Loucy (cell line): Measurements from ENCODE around the gene HBM.
"Not testable (repeated sequence)": the region's sequence is repeated elsewhere in the genome, so short reads cannot be mapped to it uniquely, and the experiment has no call there.

Experiments used
- H2AFZ ChIP-seq: fragments of 200-600 bp; sonication (generic); 2 replicates; pipeline ENCODE4 v1.6.0; 2016; ENCODE audit warnings: antibody characterized with exemption, mild to moderate bottlenecking, low read length, moderate library complexity
- H3F3A ChIP-seq: fragments of 200-600 bp; 2 replicates; pipeline ENCODE4 v1.6.0; 2016; ENCODE audit warnings: antibody characterized with exemption, low read depth, mild to moderate bottlenecking
- H3K27me3 ChIP-seq: fragments of 200-600 bp; sonication (generic); 2 replicates; pipeline ENCODE4 v1.6.1; 2014; ENCODE audit warnings: low read length, mild to moderate bottlenecking; ENCODE audit not compliant: insufficient read depth, poor library complexity, severe bottlenecking
- H3K36me3 ChIP-seq: fragments of 200-600 bp; sonication (generic); 2 replicates; pipeline ENCODE4 v1.6.1; 2016; ENCODE audit warnings: low read length; ENCODE audit not compliant: insufficient read depth
- H3K4me1 ChIP-seq: fragments of 200-600 bp; sonication (generic); 2 replicates; pipeline ENCODE4 v1.5.1; 2014; ENCODE audit warnings: low read length, mild to moderate bottlenecking; ENCODE audit not compliant: insufficient read depth, poor library complexity, severe bottlenecking
- H3K4me2 ChIP-seq: fragments of 200-600 bp; sonication (generic); 2 replicates; pipeline ENCODE4 v1.6.0; 2014; ENCODE audit warnings: antibody characterized with exemption, low read length, low read depth, mild to moderate bottlenecking; ENCODE audit not compliant: poor library complexity, severe bottlenecking
- H3K4me3 ChIP-seq: fragments of 200-600 bp; sonication (generic); 2 replicates; pipeline ENCODE4 v1.5.1; 2014; ENCODE audit warnings: low read length, mild to moderate bottlenecking, mixed read lengths; ENCODE audit not compliant: poor library complexity, severe bottlenecking
- H3K79me2 ChIP-seq: fragments of 200-600 bp; sonication (generic); 2 replicates; pipeline ENCODE4 v1.6.1; 2014; ENCODE audit warnings: low read length; ENCODE audit not compliant: insufficient read depth
- H3K9ac ChIP-seq: fragments of 200-600 bp; sonication (generic); 2 replicates; pipeline ENCODE4 v1.6.0; 2014; ENCODE audit warnings: mild to moderate bottlenecking, low read depth, low read length, moderate library complexity; ENCODE audit not compliant: poor library complexity, severe bottlenecking
- H3K9me2 ChIP-seq: fragments of 200-600 bp; sonication (generic); replicated peaks from 2 replicates; pipeline ENCODE4 v1.6.1; 2016; ENCODE audit warnings: low read depth, low read length, mixed read lengths
- H3K9me3 ChIP-seq: fragments of 200-600 bp; sonication (generic); 2 replicates; pipeline ENCODE4 v1.6.1; 2014; ENCODE audit warnings: mild to moderate bottlenecking, antibody characterized with exemption, low read length, low read depth; ENCODE audit not compliant: insufficient read depth
- H4K20me1 ChIP-seq: fragments of 200-600 bp; sonication (generic); 2 replicates; pipeline ENCODE4 v1.6.0; 2014; ENCODE audit warnings: antibody characterized with exemption, low read length, mild to moderate bottlenecking; ENCODE audit not compliant: insufficient read depth, poor library complexity, severe bottlenecking
- CTCF ChIP-seq: fragments of 200-600 bp; sonication (generic); conservative IDR thresholded peaks from 2 replicates; pipeline ENCODE4 v1.5.1; 2014; ENCODE audit warnings: mild to moderate bottlenecking, antibody characterized with exemption, low read length
- EZH2phosphoT487 ChIP-seq: fragments of 200-600 bp; IDR thresholded peaks from 2 replicates; pipeline ENCODE4 v1.6.1; 2018; ENCODE audit warnings: antibody characterized with exemption, mild to moderate bottlenecking, moderate library complexity, borderline replicate concordance

HBM gene

DNA sequence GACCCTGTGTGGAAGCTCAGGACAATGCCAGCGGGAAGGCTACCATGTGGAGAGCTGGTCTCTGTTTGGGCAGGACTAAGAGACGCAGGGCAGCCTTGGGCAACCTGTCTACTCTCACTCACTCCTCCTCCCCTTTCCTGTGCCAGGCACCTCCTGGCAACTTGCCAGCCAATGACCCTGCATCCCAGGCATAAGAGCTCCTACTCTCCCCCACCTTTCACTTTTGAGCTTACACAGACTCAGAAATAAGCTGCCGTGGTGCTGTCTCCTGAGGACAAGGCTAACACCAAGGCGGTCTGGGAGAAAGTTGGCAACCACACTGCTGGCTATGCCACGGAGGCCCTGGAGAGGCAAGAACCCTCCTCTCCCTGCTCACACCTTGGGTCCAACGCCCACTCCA is 2.6 kb downstream of the HBM start:
- H4K20me1 ChIP-seq = no peaks in the 10 kb centered on the region
- H3K27me3 ChIP-seq = no peaks in the 10 kb centered on the region
- no peak overlapping the region for H3K4me3 ChIP-seq
- H3K79me2 ChIP-seq = no peaks in the 10 kb centered on the region
- H3K36me3 ChIP-seq = no peaks in the 10 kb centered on the region
- no peak overlapping the region for H3K4me2 ChIP-seq
- no peak overlapping the region for H2AFZ ChIP-seq
- no peaks in the 10 kb centered on the region for H3K9me2 ChIP-seq
- TF ChIP-seq EZH2phosphoT487 (no peak), CTCF (no peak)
- H3K9me3 ChIP-seq = no peaks in the 10 kb centered on the region
- H3K4me1 ChIP-seq = peaks cover 4% of the 10 kb centered on the region
- no peaks in the 10 kb centered on the region for H3F3A ChIP-seq
- no peak overlapping the region for H3K9ac ChIP-seq

GRCh38 chr16:169014-169413 is 3.2 kb downstream of the HBM start:
- H3K4me3 ChIP-seq = no peak overlapping the region
- no peaks in the 10 kb centered on the region for H4K20me1 ChIP-seq
- no peak overlapping the region for H2AFZ ChIP-seq
- no peak overlapping the region for H3K4me2 ChIP-seq
- H3F3A ChIP-seq = no peaks in the 10 kb centered on the region
- no peaks in the 10 kb centered on the region for H3K9me2 ChIP-seq
- no peaks in the 10 kb centered on the region for H3K9me3 ChIP-seq
- peaks cover 4% of the 10 kb centered on the region for H3K4me1 ChIP-seq
- no peaks in the 10 kb centered on the region for H3K79me2 ChIP-seq
- H3K36me3 ChIP-seq = no peaks in the 10 kb centered on the region
- H3K9ac ChIP-seq = no peak overlapping the region
- no peaks in the 10 kb centered on the region for H3K27me3 ChIP-seq
- TF ChIP-seq EZH2phosphoT487 (no peak), CTCF (no peak)

DNA sequence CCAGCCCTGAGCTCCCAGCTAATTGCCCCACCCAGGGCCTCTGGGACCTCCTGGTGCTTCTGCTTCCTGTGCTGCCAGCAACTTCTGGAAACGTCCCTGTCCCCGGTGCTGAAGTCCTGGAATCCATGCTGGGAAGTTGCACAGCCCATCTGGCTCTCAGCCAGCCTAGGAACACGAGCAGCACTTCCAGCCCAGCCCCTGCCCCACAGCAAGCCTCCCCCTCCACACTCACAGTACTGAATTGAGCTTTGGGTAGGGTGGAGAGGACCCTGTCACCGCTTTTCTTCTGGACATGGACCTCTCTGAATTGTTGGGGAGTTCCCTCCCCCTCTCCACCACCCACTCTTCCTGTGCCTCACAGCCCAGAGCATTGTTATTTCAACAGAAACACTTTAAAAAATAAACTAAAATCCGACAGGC is 4.3 kb downstream of the HBM start:
- not testable (repeated sequence) for H3K36me3 ChIP-seq, H2AFZ ChIP-seq, H4K20me1 ChIP-seq, H3K4me2 ChIP-seq, H3K9me3 ChIP-seq, H3K27me3 ChIP-seq, H3K4me3 ChIP-seq, H3K9me2 ChIP-seq, H3K9ac ChIP-seq, H3K79me2 ChIP-seq, H3F3A ChIP-seq, H3K4me1 ChIP-seq

DNA sequence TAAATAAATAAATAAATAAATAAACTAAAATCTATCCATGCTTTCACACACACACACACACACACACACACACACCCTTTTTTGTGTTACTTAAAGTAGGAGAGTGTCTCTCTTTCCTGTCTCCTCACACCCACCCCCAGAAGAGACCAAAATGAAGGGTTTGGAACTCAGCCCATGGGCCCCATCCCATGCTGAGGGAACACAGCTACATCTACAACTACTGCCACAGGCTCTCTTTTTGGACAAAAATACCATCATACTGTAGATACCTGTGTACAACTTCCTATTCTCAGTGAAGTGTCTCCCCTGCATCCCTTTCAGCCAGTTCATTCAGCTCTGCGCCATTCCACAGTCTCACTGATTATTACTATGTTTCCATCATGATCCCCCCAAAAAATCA is 5.0 kb downstream of the HBM start:
- H3F3A ChIP-seq = no peaks in the 10 kb centered on the region
- no peaks in the 10 kb centered on the region for H3K9me2 ChIP-seq
- H3K4me2 ChIP-seq = no peak overlapping the region
- no peaks in the 10 kb centered on the region for H3K79me2 ChIP-seq
- no peaks in the 10 kb centered on the region for H3K27me3 ChIP-seq
- H3K9ac ChIP-seq = no peak overlapping the region
- H2AFZ ChIP-seq = no peak overlapping the region
- no peaks in the 10 kb centered on the region for H3K9me3 ChIP-seq
- H4K20me1 ChIP-seq = no peaks in the 10 kb centered on the region
- H3K4me1 ChIP-seq = peaks cover 8% of the 10 kb centered on the region
- H3K36me3 ChIP-seq = no peaks in the 10 kb centered on the region
- H3K4me3 ChIP-seq = no peak overlapping the region
- TF ChIP-seq CTCF (no peak), EZH2phosphoT487 (no peak)

- not testable (repeated sequence) for H3K79me2 ChIP-seq, H4K20me1 ChIP-seq, H3K27me3 ChIP-seq
Observed at GRCh38 chr16:172374-172941, 6.7 kb downstream of the HBM start, which contains the start of gene HBA2. Gene HBA2, plus strand, starts transcription at chr16:172876. Its CDS starts 37 bp downstream, at chr16:172913.

More at GRCh38 chr16:172374-172941, 6.7 kb downstream of the HBM start, which contains the start of gene HBA2:
- H3K4me1 ChIP-seq, H3K4me3 ChIP-seq, H3K36me3 ChIP-seq, H2AFZ ChIP-seq, H3K9ac ChIP-seq, H3F3A ChIP-seq, H3K9me2 ChIP-seq, H3K4me2 ChIP-seq, H3K9me3 ChIP-seq: not testable (repeated sequence)
